Mesodermal cell (in vitro differentiated cells): ENCODE data around the gene LOXL1.

Experiments
- H3K27ac ChIP-seq: 2 replicates; pipeline ENCODE4 v1.7.0; 2013; ENCODE audit warnings: mild to moderate bottlenecking, low read depth, low read length, moderate library complexity; ENCODE audit not compliant: severe bottlenecking
- H3K36me3 ChIP-seq: 2 replicates; pipeline ENCODE4 v1.7.1; 2013; ENCODE audit warnings: mild to moderate bottlenecking, low read length, moderate library complexity; ENCODE audit not compliant: control insufficient read depth, insufficient read depth
- H3K4me1 ChIP-seq: one replicate; pipeline ENCODE4 v1.7.1; 2013; ENCODE audit warnings: mild to moderate bottlenecking, low read length; ENCODE audit not compliant: insufficient read depth, control insufficient read depth, poor library complexity, severe bottlenecking
- H3K4me3 ChIP-seq: 2 replicates; pipeline ENCODE4 v1.7.0; 2013; ENCODE audit warnings: low read length, control low read depth, mild to moderate bottlenecking; ENCODE audit not compliant: insufficient read depth, poor library complexity, severe bottlenecking; ENCODE audit errors: extremely low read depth
- H3K9me3 ChIP-seq: 2 replicates; pipeline ENCODE4 v1.7.1; 2013; ENCODE audit warnings: mild to moderate bottlenecking, low read length, moderate library complexity; ENCODE audit not compliant: control insufficient read depth
- WGBS, 2 experiments: methylation state at CpG; one replicate each; pipeline ENCODE4 v1.1.5; 2013; ENCODE audit warnings: missing lambda C conversion rate in 2 of 2; ENCODE audit not compliant: insufficient coverage in 2 of 2; 5-methylcytosine and 5-hydroxymethylcytosine counted together

Gene LOXL1

DNA sequence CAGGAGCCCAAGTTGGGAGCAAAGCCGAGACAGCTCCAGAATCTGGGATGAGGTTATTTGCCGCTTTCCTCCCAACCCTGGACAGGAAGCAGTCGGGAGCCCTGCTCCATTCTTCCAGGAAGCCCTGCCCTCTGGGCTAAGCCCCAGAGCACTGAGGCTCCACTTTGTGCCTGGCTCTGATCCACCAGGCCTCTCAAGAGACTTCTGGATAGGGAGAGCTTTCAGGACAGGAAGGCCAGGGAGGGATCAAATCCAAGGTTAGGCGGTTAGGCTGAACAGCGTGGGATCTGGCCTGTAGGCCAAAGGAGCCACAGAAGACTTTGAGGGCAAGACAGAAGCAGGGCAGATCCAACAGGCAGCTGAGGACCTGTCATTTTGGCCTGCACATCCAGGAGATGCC lies 65.0 kb downstream of the LOXL1 start:
- H3K4me1 ChIP-seq = peaks cover 33% of the 10 kb centered on the region
- no peaks in the 10 kb centered on the region for H3K36me3 ChIP-seq
- H3K4me3 ChIP-seq = peak overlapping the region; percentile 72
- no peaks in the 10 kb centered on the region for H3K9me3 ChIP-seq
- 81 to 88% methylated on average over 5 of the region's 5 CpGs for WGBS, 2 experiments
- H3K27ac ChIP-seq = no peak overlapping the region

GRCh38 chr15:73991726-73992593 lies 65.7 kb downstream of the LOXL1 start, which contains the start of gene STOML1:
TSS of gene STOML1 (minus strand) at chr15:73992295. CDS start at chr15:73992223, 72 bp downstream.
- peaks cover 33% of the 10 kb centered on the region for H3K4me1 ChIP-seq
- H3K9me3 ChIP-seq = no peaks in the 10 kb centered on the region
- WGBS, 2 experiments = 1 to 2% methylated on average over 25 to 47 of the region's 72 CpGs
- H3K36me3 ChIP-seq = no peaks in the 10 kb centered on the region
- H3K4me3 ChIP-seq = peak within 1 kb of the TSS; percentile 72
- H3K27ac ChIP-seq = no peak within 1 kb of the TSS

GRCh38 chr15:73992594-73992898 lies 66.3 kb downstream of the LOXL1 start:
- H3K4me3 ChIP-seq = no peak overlapping the region
- no peak overlapping the region for H3K27ac ChIP-seq
- H3K4me1 ChIP-seq = peaks cover 33% of the 10 kb centered on the region
- WGBS, 2 experiments = 87 to 100% methylated on average over 3 to 4 of the region's 5 CpGs
- H3K36me3 ChIP-seq = peaks cover 1% of the 10 kb centered on the region
- H3K9me3 ChIP-seq = no peaks in the 10 kb centered on the region

- Histone ChIP-seq H3K27ac (no peak overlapping the region), H3K4me1 (peaks cover 25% of the 10 kb centered on the region), H3K4me3 (no peak overlapping the region), H3K36me3 (peaks cover 10% of the 10 kb centered on the region), H3K9me3 (no peaks in the 10 kb centered on the region)
- WGBS, 2 experiments = 90 to 92% methylated on average over 9 of the region's 10 CpGs
These were observed 67.1 kb downstream of the LOXL1 start for GRCh38 chr15:73993211-73993994.

DNA sequence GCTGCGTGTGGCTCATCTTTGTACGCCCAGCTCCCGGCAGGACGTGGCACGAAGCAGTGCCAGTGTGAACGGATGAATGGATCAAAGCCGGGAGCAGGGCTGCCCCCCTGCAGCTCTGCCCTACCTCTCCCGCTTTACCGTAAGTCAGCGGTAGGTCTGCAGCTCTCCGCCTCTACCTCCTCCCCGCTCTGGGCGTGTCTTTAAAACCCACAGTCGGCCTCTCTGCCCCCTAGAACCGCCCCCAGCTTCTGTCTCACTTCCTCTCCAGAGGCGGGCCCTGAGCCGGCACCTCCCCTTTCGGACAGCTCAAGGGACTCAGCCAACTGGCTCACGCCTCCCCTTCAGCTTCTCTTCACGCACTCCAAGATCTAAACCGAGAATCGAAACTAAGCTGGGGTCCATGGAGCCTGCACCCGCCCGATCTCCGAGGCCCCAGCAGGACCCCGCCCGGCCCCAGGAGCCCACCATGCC lies 68.2 kb downstream of the LOXL1 start, which contains the start of gene PML:
PML (plus strand) TSS at position 304 of the 471 bp plus-strand sequence; CDS start at position 401, 97 bp downstream.
- Histone ChIP-seq H3K27ac (peak within 1 kb of the TSS; percentile 23), H3K9me3 (no peaks in the 10 kb centered on the region), H3K4me3 (peak within 1 kb of the TSS; percentile 97), H3K36me3 (peaks cover 20% of the 10 kb centered on the region), H3K4me1 (peaks cover 14% of the 10 kb centered on the region)
- WGBS, 2 experiments = 0 to 1% methylated on average over 16 to 25 of the region's 27 CpGs

DNA sequence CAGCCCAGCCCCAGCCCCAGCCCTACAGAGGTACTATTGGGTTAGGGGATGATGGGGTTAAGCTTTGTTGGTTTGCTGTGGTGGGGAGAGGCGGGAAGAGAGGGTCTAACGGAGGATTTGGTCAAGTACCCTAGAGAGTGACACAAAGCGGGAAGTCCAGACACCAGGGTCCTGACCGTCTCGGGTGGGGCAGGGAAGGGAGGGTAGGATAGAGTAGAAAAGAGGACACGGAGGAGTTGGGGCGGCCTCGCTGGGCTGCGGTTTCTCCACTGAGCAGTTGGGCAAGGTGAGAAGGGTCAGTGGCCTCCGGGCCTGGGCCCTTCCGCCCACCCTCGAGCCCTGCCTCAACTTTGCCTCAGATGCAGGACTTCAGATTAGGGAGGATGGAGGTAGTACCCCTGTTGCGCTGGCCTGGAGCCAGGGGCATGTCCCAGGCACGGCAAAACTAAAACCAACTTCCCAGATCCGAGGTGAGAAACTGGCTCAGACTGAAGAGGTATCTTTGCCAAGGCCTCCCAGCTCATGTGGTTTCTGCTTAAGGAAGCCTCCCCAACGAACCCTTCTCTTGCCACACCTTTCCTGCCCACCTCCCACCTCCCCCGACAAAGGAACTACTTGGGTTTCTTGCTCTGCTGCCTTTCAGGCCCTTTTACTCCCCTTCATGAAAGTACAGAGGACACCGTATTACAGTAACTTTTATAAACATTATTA lies 68.8 kb downstream of the LOXL1 start:
- Histone ChIP-seq H3K9me3 (no peaks in the 10 kb centered on the region), H3K4me1 (peaks cover 10% of the 10 kb centered on the region), H3K4me3 (peak overlapping the region; percentile 97), H3K36me3 (peaks cover 24% of the 10 kb centered on the region), H3K27ac (peak overlapping the region; percentile 23)
- 1 to 6% methylated on average over 13 of the region's 18 CpGs for WGBS, 2 experiments

DNA sequence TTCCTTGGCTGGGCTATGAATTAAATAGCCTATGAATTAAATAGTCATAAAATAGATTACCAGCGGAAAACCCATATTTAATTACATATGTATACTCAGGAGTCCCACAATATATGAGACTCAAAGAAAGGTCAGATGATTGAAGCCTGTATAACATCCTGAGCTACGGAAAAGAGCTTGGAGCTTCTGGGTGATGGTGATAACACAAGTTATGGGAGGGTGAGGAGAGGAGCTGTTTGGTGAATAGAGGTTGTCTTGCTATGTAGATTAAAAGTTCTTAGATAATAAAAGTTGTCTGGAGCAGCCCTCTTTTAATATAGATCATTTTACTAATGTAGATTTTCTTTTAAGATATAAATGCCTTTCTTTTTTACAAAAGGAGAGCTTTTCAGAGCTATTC lies 70.0 kb downstream of the LOXL1 start:
- no CpG with 5 or more reads among the region's 2 CpGs for WGBS, 2 experiments
- H3K4me3 ChIP-seq = no peak overlapping the region
- H3K27ac ChIP-seq = no peak overlapping the region
- peaks cover 6% of the 10 kb centered on the region for H3K4me1 ChIP-seq
- H3K36me3 ChIP-seq = peaks cover 32% of the 10 kb centered on the region
- no peaks in the 10 kb centered on the region for H3K9me3 ChIP-seq

DNA sequence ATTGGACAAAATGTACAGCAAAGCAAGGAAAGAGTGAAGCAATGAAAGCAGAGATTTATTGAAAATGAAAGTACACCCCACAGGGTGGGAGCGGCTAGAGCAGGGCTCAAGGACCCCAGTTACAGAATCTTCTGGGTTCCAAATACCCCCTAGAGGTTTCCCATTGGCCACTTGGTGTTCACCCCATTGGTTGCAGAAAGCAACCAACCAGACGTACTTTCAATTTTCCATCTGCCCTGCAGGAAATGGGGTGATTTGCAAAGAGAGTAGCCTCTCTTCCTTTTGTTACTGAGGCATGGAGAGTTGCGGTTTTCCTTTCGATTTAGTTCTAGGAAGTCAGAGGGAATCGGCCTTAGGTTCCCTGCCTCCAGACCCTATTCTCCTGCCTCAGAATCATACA lies 70.7 kb downstream of the LOXL1 start:
- Histone ChIP-seq H3K36me3 (peaks cover 39% of the 10 kb centered on the region), H3K4me1 (peaks cover 2% of the 10 kb centered on the region), H3K27ac (no peak overlapping the region), H3K4me3 (no peak overlapping the region), H3K9me3 (no peaks in the 10 kb centered on the region)
- WGBS, 2 experiments = 88 to 89% methylated on average over 4 of the region's 5 CpGs

DNA sequence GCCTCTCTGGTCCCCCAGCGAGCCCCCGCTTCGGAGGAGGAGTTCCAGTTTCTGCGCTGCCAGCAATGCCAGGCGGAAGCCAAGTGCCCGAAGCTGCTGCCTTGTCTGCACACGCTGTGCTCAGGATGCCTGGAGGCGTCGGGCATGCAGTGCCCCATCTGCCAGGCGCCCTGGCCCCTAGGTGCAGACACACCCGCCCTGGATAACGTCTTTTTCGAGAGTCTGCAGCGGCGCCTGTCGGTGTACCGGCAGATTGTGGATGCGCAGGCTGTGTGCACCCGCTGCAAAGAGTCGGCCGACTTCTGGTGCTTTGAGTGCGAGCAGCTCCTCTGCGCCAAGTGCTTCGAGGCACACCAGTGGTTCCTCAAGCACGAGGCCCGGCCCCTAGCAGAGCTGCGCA lies 71.7 kb downstream of the LOXL1 start:
- Histone ChIP-seq H3K9me3 (no peaks in the 10 kb centered on the region), H3K27ac (no peak overlapping the region), H3K4me3 (no peak overlapping the region), H3K4me1 (peaks cover 2% of the 10 kb centered on the region), H3K36me3 (peaks cover 50% of the 10 kb centered on the region)
- 97 to 98% methylated on average over 22 to 25 of the region's 27 CpGs for WGBS, 2 experiments
